A549 (cell line): ENCODE measurements around the gene UBR2. TPM values are rescaled to one million over a fixed set of nuclear protein-coding genes. Genes with fewer than 3 reads are reported as not detected.

Source experiments
- ATAC-seq, 2 experiments: fragments of 200-7000 bp in 1 of 2; fragments of >200 bp in 1 of 2; cut with Nextera tagmentation in 1 of 2; cut with Tn5 transposase in 1 of 2; 3 replicates each; pipeline versions ENCODE4 v1.8.0 to v1.9.1; 2018 to 2020; ENCODE audit warnings: mild to moderate bottlenecking in 1 of 2, moderate library complexity in 1 of 2
- CTCF ChIA-PET: fragments of 300-600 bp; sonication (Branson Sonifier 250); formaldehyde crosslinking; extraction: SDS; loops from one replicate; lab custom pipeline; 2021; ENCODE audit warnings: antibody characterized with exemption, inconsistent platforms; lab: Yijun Ruan, JAX
- POLR2A ChIA-PET: fragments of 350-600 bp; formaldehyde crosslinking; extraction: SDS; loops from one replicate; lab custom pipeline; 2021; ENCODE audit warnings: antibody characterized with exemption, inconsistent platforms; lab: Yijun Ruan, JAX
- DNase-seq, 2 experiments: peaks; one replicate each; pipeline versions ENCODE4 v3.0.0 to v3.0.0-alpha.2; 2011 to 2016; ENCODE audit warnings: low read depth in 1 of 2, low spot score in 1 of 2
- FAIRE-seq: peaks from 2 replicates; lab custom pipeline; 2011; peaks lifted over from hg19 to GRCh38; lab: Jason Lieb, UNC
- H3K27ac ChIP-seq, 2 experiments: fragments of >200 bp; sonication (Bioruptor Twin); formaldehyde crosslinking; 3 replicates each; pipeline ENCODE4 v1.5.1; 2016 to 2017
- H3K4me1 ChIP-seq: fragments of >200 bp; sonication (Bioruptor Twin); formaldehyde crosslinking; 3 replicates; pipeline ENCODE4 v1.6.1; 2016
- H3K4me2 ChIP-seq: fragments of >200 bp; sonication (Bioruptor Twin); formaldehyde crosslinking; 3 replicates; pipeline ENCODE4 v1.6.1; 2016
- H3K4me3 ChIP-seq: fragments of >200 bp; sonication (Bioruptor Twin); formaldehyde crosslinking; 3 replicates; pipeline ENCODE4 v1.5.1; 2016
- H3K9me3 ChIP-seq: fragments of >200 bp; sonication (Bioruptor Twin); formaldehyde crosslinking; 3 replicates; pipeline ENCODE4 v1.6.1; 2016
- BHLHE40 ChIP-seq: IDR thresholded peaks from 2 replicates; pipeline ENCODE4 v1.6.1; 2012; ENCODE audit warnings: low read depth, low read length, inconsistent platforms
- CHD2 ChIP-seq: fragments of 150-350 bp; IDR thresholded peaks from 2 replicates; pipeline ENCODE4 v1.6.1; 2014; ENCODE audit warnings: low read length; ENCODE audit not compliant: partially characterized antibody
- CHD4 ChIP-seq: fragments of 200-600 bp; sonication (generic); IDR thresholded peaks from 2 replicates; pipeline ENCODE4 v1.6.1; 2016; ENCODE audit warnings: antibody characterized with exemption, mild to moderate bottlenecking, borderline replicate concordance
- E2F6 ChIP-seq: IDR thresholded peaks from 2 replicates; pipeline ENCODE4 v1.6.1; 2012; ENCODE audit warnings: low read depth, borderline replicate concordance
- EHF ChIP-seq: fragments of 250-450 bp; sonication (Bioruptor Pico); IDR thresholded peaks from 2 replicates; pipeline ENCODE4 v1.5.0; 2020; ENCODE audit warnings: mild to moderate bottlenecking
- ELK1 ChIP-seq: fragments of 150-350 bp; IDR thresholded peaks from 2 replicates; pipeline ENCODE4 v1.6.1; 2014; ENCODE audit warnings: low read depth, mild to moderate bottlenecking, low read length
- EP300 ChIP-seq, 2 experiments: fragments of >200 bp; sonication (Bioruptor Twin); formaldehyde crosslinking; IDR thresholded peaks; 2 replicates in 1 of 2; 3 replicates in 1 of 2; pipeline ENCODE4 v1.6.1; 2016 to 2017
- FOSB ChIP-seq: fragments of 250-450 bp; sonication (Bioruptor Pico); IDR thresholded peaks from 2 replicates; pipeline ENCODE4 v1.5.0; 2020; ENCODE audit warnings: mild to moderate bottlenecking, moderate library complexity
- FOSL2 ChIP-seq, 2 experiments: fragments of 450-650 bp in 1 of 2; fragments of >200 bp in 1 of 2; sonication (Bioruptor Twin) in 1 of 2; formaldehyde crosslinking; IDR thresholded peaks; 2 replicates each; pipeline versions ENCODE4 v1.5.0 to v1.6.1; 2016 to 2020; ENCODE audit warnings: mild to moderate bottlenecking in 1 of 2, moderate library complexity in 1 of 2
- GATA3 ChIP-seq: IDR thresholded peaks from 2 replicates; pipeline ENCODE4 v1.6.1; 2012; ENCODE audit warnings: borderline replicate concordance
- HOXB5 ChIP-seq: fragments of 250-450 bp; sonication (Bioruptor Pico); IDR thresholded peaks from 2 replicates; pipeline ENCODE4 v1.5.0; 2020; ENCODE audit warnings: mild to moderate bottlenecking, moderate library complexity
- KDM1A ChIP-seq: fragments of 200-600 bp; sonication (generic); IDR thresholded peaks from 2 replicates; pipeline ENCODE4 v1.6.1; 2016; ENCODE audit warnings: low read depth, mild to moderate bottlenecking
- MAZ ChIP-seq: fragments of 150-350 bp; IDR thresholded peaks from 2 replicates; pipeline ENCODE4 v1.6.1; 2014; ENCODE audit warnings: antibody characterized with exemption, low read depth, low read length, borderline replicate concordance
- NFE2L2 ChIP-seq: fragments of 150-350 bp; conservative IDR thresholded peaks from 2 replicates; pipeline ENCODE4 v1.6.1; 2014; ENCODE audit warnings: low read length
- PHF8 ChIP-seq: fragments of 200-600 bp; sonication (generic); IDR thresholded peaks from 2 replicates; pipeline ENCODE4 v1.6.1; 2016; ENCODE audit warnings: low read depth, mild to moderate bottlenecking, antibody characterized with exemption, moderate library complexity, borderline replicate concordance
- POLR2A ChIP-seq: IDR thresholded peaks from 2 replicates; pipeline ENCODE4 v1.6.1; 2012; ENCODE audit warnings: mild to moderate bottlenecking, low read length
- RARB ChIP-seq: fragments of 250-450 bp; sonication (Bioruptor Pico); IDR thresholded peaks from 2 replicates; pipeline ENCODE4 v1.8.0; 2021; ENCODE audit warnings: mild to moderate bottlenecking, moderate library complexity
- RCOR1 ChIP-seq: fragments of 150-350 bp; IDR thresholded peaks from 2 replicates; pipeline ENCODE4 v1.6.1; 2014; ENCODE audit warnings: antibody characterized with exemption, low read length, low read depth
- RFX5 ChIP-seq: fragments of 450-650 bp; IDR thresholded peaks from 2 replicates; pipeline ENCODE4 v1.7.1; 2014; ENCODE audit warnings: antibody characterized with exemption, mild to moderate bottlenecking, moderate library complexity
- TP53 ChIP-seq: fragments of 250-450 bp; sonication (Bioruptor Pico); IDR thresholded peaks from 2 replicates; pipeline ENCODE4 v1.5.0; 2021; ENCODE audit warnings: mild to moderate bottlenecking, moderate library complexity
- USF2 ChIP-seq: fragments of 450-650 bp; IDR thresholded peaks from 2 replicates; pipeline ENCODE4 v1.6.1; 2014; ENCODE audit warnings: antibody characterized with exemption
- ZC3H11A ChIP-seq: fragments of 450-650 bp; IDR thresholded peaks from 2 replicates; pipeline ENCODE4 v1.6.1; 2014; ENCODE audit warnings: antibody characterized with exemption, mild to moderate bottlenecking
- ZFP36 ChIP-seq: fragments of 450-650 bp; IDR thresholded peaks from 2 replicates; pipeline ENCODE4 v1.6.1; 2014; ENCODE audit warnings: borderline replicate concordance; ENCODE audit not compliant: partially characterized antibody
- ZNF302 ChIP-seq: fragments of 250-450 bp; sonication (Bioruptor Pico); IDR thresholded peaks from 2 replicates; pipeline ENCODE4 v1.9.0; 2021; ENCODE audit warnings: inconsistent platforms, mild to moderate bottlenecking, moderate library complexity
- ZSCAN20 ChIP-seq: fragments of 250-450 bp; sonication (Bioruptor Pico); IDR thresholded peaks from 2 replicates; pipeline ENCODE4 v1.8.0; 2022; ENCODE audit warnings: mild to moderate bottlenecking, moderate library complexity
- WGBS: methylation state at CpG from one replicate; pipeline ENCODE4 v1.1.6; 2017; ENCODE audit errors: missing lambda C conversion rate; 5-methylcytosine and 5-hydroxymethylcytosine counted together
- polyA plus RNA-seq, 4 experiments: library from polyadenylated mRNA; depleted of rRNA in 3 of 4; stranded (reverse); fragments of >200 nt; fragmentation: RNase III in 1 of 4; extraction: RNeasy Plus Mini Kit Qiagen cat#74134 plus additional on column Dnase treatment in 1 of 4; gene quantifications; 2 replicates in 3 of 4; 3 replicates in 1 of 4; pipeline ENCODE4 v1.2.3, GENCODE V29; 2011 to 2017

The UBR2 gene
- polyA plus RNA-seq, 2 of the 4 experiments (the other 2 are of a cell fraction): 5.5 to 15.2 TPM

- ATAC-seq (no peak), FAIRE-seq (no peak), DNase-seq (no peak)
- H3K4me1 ChIP-seq: no peaks in the 10 kb centered on the region
- CTCF ChIA-PET: no interaction called here
- TF ChIP-seq EHF (CRISPR knock-in tag) (no peak), CHD4 (no peak), RCOR1 (no peak), MAZ (no peak), GATA3 (no peak), FOSL2 (IDR thresholded peaks at IDR 0.05) (no peak), FOSL2 (CRISPR knock-in tag; IDR thresholded peaks at IDR 0.05) (no peak), TP53 (CRISPR knock-in tag) (no peak), HOXB5 (CRISPR knock-in tag) (no peak), ZFP36 (no peak), E2F6 (no peak), BHLHE40 (no peak), ZC3H11A (no peak), FOSB (CRISPR knock-in tag) (no peak), ZSCAN20 (CRISPR knock-in tag) (no peak), USF2 (no peak), POLR2A (no peak), ELK1 (no peak)
- POLR2A ChIA-PET: no interaction called here
- H3K9me3 ChIP-seq: no peaks in the 10 kb centered on the region
- no peak overlapping the region for H3K4me3 ChIP-seq
- 92% methylated on average over 1 of the region's 1 CpG for WGBS
- H3K27ac ChIP-seq: no peak overlapping the region
- H3K4me2 ChIP-seq: no peak overlapping the region
Measured at GRCh38 chr6:42514745-42515144, 49.1 kb upstream of the UBR2 start.

- 92% methylated on average over 2 of the region's 2 CpGs for WGBS
- Histone ChIP-seq H3K4me1 (peaks cover 6% of the 10 kb centered on the region; the same call in 2 of the 3 replicates), H3K27ac (no peak overlapping the region), H3K9me3 (no peaks in the 10 kb centered on the region), H3K4me3 (no peak overlapping the region), H3K4me2 (no peak overlapping the region)
- no peak for FAIRE-seq
- no peak for ATAC-seq
- DNase-seq: no peak
- TF ChIP-seq NFE2L2: no peak
- no peak for TF ChIP-seq ZSCAN20 (CRISPR knock-in tag)
- no peak for TF ChIP-seq KDM1A
- TF ChIP-seq EHF (CRISPR knock-in tag): no peak
- no peak for TF ChIP-seq CHD2
- no peak for TF ChIP-seq PHF8
- TF ChIP-seq USF2: no peak
- TF ChIP-seq ELK1: no peak
- TF ChIP-seq ZNF302 (CRISPR knock-in tag): no peak
- no peak for TF ChIP-seq RFX5
- TF ChIP-seq FOSB (CRISPR knock-in tag): no peak
- TF ChIP-seq EP300 (IDR thresholded peaks at IDR 0.05): no peak
- no peak for TF ChIP-seq RARB
- TF ChIP-seq, all 56 proteins: peak for 0
- ChIA-PET POLR2A (interaction anchor here (1.5 kb wide), 1 partner anchor 15 kb away, joined by 4 read pairs; no protein-coding TSS in a partner anchor), CTCF (interaction anchor here (0.9 to 4.6 kb wide), 3 partner anchors 9 to 259 kb away, joined by 3 to 19 read pairs (median 6); no protein-coding TSS in a partner anchor)
Measured at GRCh38 chr6:42519779-42520178, 44.0 kb upstream of the UBR2 start.
